Common myeloid progenitor, CD34-positive (primary cell): ENCODE data around the gene CHMP1B.

ENCODE experiments used
- CTCF ChIA-PET: fragments of 350-600 bp; sonication (Branson Sonifier 250); formaldehyde crosslinking; loops from one replicate; lab custom pipeline; 2021; ENCODE audit warnings: antibody characterized with exemption; lab: Charles Lee
- POLR2A ChIA-PET: fragments of 350-600 bp; sonication (Branson Sonifier 250); formaldehyde crosslinking; loops from one replicate; lab custom pipeline; 2021; ENCODE audit warnings: antibody characterized with exemption; lab: Charles Lee
- DNase-seq, 3 donors: peaks; one replicate each; pipeline versions ENCODE4 v3.0.0 to v3.0.0-alpha.2; 2013
- H3K27ac ChIP-seq, 2 experiments: 1 replicate in 1 of 2; 2 replicates in 1 of 2; pipeline ENCODE4 v1.7.0; 2013; ENCODE audit warnings: inconsistent platforms in 2 of 2, low read length in 2 of 2, mild to moderate bottlenecking in 2 of 2, low read depth in 1 of 2, moderate library complexity in 1 of 2; ENCODE audit not compliant: severe bottlenecking in 2 of 2, insufficient read depth in 1 of 2, poor library complexity in 1 of 2
- H3K27me3 ChIP-seq, 5 experiments: replicated peaks in 2 of 5; 1 replicate in 3 of 5; 2 replicates in 2 of 5; pipeline versions ENCODE4 v1.6.1 to v1.7.0; 2013; ENCODE audit warnings: low read length in 4 of 5, mild to moderate bottlenecking in 2 of 5, moderate library complexity in 2 of 5, inconsistent platforms in 1 of 5; ENCODE audit not compliant: insufficient read depth in 5 of 5, control insufficient read depth in 4 of 5
- H3K36me3 ChIP-seq, 4 experiments: 1 replicate in 2 of 4; 2 replicates in 2 of 4; pipeline versions ENCODE4 v1.6.1 to v1.7.0; 2013; ENCODE audit warnings: low read length in 3 of 4, control low read depth in 1 of 4, mild to moderate bottlenecking in 1 of 4; ENCODE audit not compliant: control insufficient read depth in 4 of 4, insufficient read depth in 4 of 4
- H3K4me1 ChIP-seq, 4 experiments: 1 replicate in 3 of 4; 2 replicates in 1 of 4; pipeline versions ENCODE4 v1.6.1 to v1.7.1; 2013; ENCODE audit warnings: low read length in 3 of 4, mild to moderate bottlenecking in 3 of 4, control low read depth in 1 of 4, inconsistent platforms in 1 of 4, moderate library complexity in 1 of 4; ENCODE audit not compliant: control insufficient read depth in 4 of 4, insufficient read depth in 4 of 4; ENCODE audit errors: control extremely low read depth in 1 of 4
- H3K4me3 ChIP-seq, 7 experiments: 1 replicate in 4 of 7; 2 replicates in 3 of 7; pipeline versions ENCODE4 v1.5.1 to v1.7.0; 2013; ENCODE audit warnings: mild to moderate bottlenecking in 7 of 7, low read length in 6 of 7, moderate library complexity in 6 of 7, inconsistent platforms in 2 of 7, low read depth in 2 of 7, control low read depth in 1 of 7; ENCODE audit not compliant: insufficient read depth in 4 of 7, control insufficient read depth in 1 of 7; ENCODE audit errors: extremely low read depth in 1 of 7
- H3K9me3 ChIP-seq, 5 experiments: 1 replicate in 4 of 5; 2 replicates in 1 of 5; pipeline versions ENCODE4 v1.6.1 to v1.7.1; 2013; ENCODE audit warnings: low read length in 4 of 5, mild to moderate bottlenecking in 2 of 5, inconsistent platforms in 1 of 5, low read depth in 1 of 5, moderate library complexity in 1 of 5; ENCODE audit not compliant: control insufficient read depth in 4 of 5, insufficient read depth in 2 of 5; ENCODE audit errors: control extremely low read depth in 1 of 5
- WGBS: methylation state at CpG from one replicate; pipeline ENCODE4 v1.1.5; 2013; ENCODE audit not compliant: insufficient coverage; 5-methylcytosine and 5-hydroxymethylcytosine counted together

Gene CHMP1B

GRCh38 chr18:11839556-11839955 is 11.7 kb upstream of the CHMP1B start:
- ChIA-PET POLR2A (no interaction called here), CTCF (interaction anchor here (0.6 kb wide), 1 partner anchor 60 kb away, joined by 3 read pairs; no protein-coding TSS in a partner anchor)
- Histone ChIP-seq H3K9me3 (no peaks in the 10 kb centered on the region), H3K36me3 (no peaks in the 10 kb centered on the region), H3K4me3 (no peak overlapping the region), H3K4me1 (no peaks in the 10 kb centered on the region), H3K27me3 (no peaks in the 10 kb centered on the region), H3K27ac (no peak overlapping the region)
- no peak for DNase-seq
- WGBS = 92% methylated on average over 4 of the region's 6 CpGs

- H3K27me3 ChIP-seq = no peaks in the 10 kb centered on the region
- WGBS = 58% methylated on average over 5 of the region's 6 CpGs
- ChIA-PET POLR2A (no interaction called here), CTCF (no interaction called here)
- no peak for DNase-seq
- H3K36me3 ChIP-seq = no peaks in the 10 kb centered on the region
- no peaks in the 10 kb centered on the region for H3K4me1 ChIP-seq
- H3K9me3 ChIP-seq = no peaks in the 10 kb centered on the region
- no peak overlapping the region for H3K4me3 ChIP-seq
- H3K27ac ChIP-seq = no peak overlapping the region
These were observed 10.7 kb upstream of the CHMP1B start for GRCh38 chr18:11840493-11840892.

- WGBS = 94% methylated on average over 5 of the region's 5 CpGs
- no peak overlapping the region for H3K4me3 ChIP-seq
- peaks cover 0 to 4% (median 0%) of the 10 kb centered on the region in 4 experiments for H3K4me1 ChIP-seq
- H3K36me3 ChIP-seq = no peaks in the 10 kb centered on the region
- CTCF ChIA-PET = no interaction called here
- no peak overlapping the region for H3K27ac ChIP-seq
- no peak for DNase-seq
- no peaks in the 10 kb centered on the region for H3K27me3 ChIP-seq
- H3K9me3 ChIP-seq = no peaks in the 10 kb centered on the region
- POLR2A ChIA-PET = no interaction called here
These were observed 8.7 kb upstream of the CHMP1B start for GRCh38 chr18:11842562-11842961.

DNA sequence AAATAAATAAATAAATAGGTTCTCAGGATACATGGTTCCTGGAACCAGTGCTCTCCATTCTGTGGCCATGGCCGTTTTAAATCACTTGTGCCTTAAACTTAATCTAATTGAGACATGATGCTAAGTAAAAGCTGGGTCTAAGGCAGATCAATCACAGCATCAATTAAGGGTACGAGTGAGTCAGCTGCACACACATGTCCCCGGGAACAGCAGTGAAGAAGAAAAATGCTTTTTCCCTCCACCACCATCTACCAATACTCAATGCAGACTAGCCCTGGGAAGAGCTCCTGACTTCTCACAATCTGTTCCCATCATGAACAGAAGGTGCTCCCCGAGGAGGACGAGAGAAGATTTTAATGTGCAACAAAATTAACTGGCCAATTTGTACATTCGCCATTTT is 6.8 kb upstream of the CHMP1B start:
- H3K9me3 ChIP-seq = no peaks in the 10 kb centered on the region
- H3K27ac ChIP-seq = no peak overlapping the region
- H3K27me3 ChIP-seq = no peaks in the 10 kb centered on the region
- H3K36me3 ChIP-seq = no peaks in the 10 kb centered on the region
- peaks cover 0 to 12% (median under 1%) of the 10 kb centered on the region in 4 experiments for H3K4me1 ChIP-seq
- H3K4me3 ChIP-seq = no peak overlapping the region
- no peak for DNase-seq
- ChIA-PET CTCF (interaction anchor here (0.6 kb wide), 1 partner anchor 49 kb away, joined by 3 read pairs; no protein-coding TSS in a partner anchor), POLR2A (no interaction called here)
- WGBS = 100% methylated on average over 4 of the region's 6 CpGs

DNA sequence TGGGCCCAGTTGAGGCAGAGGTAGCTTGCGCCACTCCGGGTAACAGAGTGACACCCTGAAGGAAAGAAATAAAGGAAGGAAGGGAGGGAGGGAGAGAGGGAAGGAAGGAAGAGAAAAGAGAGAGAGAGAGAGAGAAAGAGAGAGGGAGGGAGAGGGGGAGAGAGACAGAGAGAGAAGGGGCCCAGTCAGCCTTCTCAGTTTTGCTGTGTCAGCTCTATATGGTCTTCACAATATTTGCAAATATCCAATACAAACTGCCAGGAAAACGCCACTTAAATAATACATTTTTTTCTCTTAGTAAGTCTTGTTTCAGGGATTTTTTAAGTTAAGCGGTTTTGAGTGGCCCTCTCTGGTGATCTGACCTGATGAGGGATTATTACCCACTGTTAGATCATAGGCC is 5.6 kb upstream of the CHMP1B start:
- no peak overlapping the region for H3K27ac ChIP-seq
- H3K36me3 ChIP-seq = no peaks in the 10 kb centered on the region
- H3K4me1 ChIP-seq = peaks cover 5 to 24% (median 11%) of the 10 kb centered on the region in 4 experiments
- POLR2A ChIA-PET = no interaction called here
- CTCF ChIA-PET = no interaction called here
- H3K27me3 ChIP-seq = no peaks in the 10 kb centered on the region
- H3K4me3 ChIP-seq = no peak overlapping the region
- 100% methylated on average over 1 of the region's 4 CpGs for WGBS
- H3K9me3 ChIP-seq = no peaks in the 10 kb centered on the region
- DNase-seq = no peak

DNA sequence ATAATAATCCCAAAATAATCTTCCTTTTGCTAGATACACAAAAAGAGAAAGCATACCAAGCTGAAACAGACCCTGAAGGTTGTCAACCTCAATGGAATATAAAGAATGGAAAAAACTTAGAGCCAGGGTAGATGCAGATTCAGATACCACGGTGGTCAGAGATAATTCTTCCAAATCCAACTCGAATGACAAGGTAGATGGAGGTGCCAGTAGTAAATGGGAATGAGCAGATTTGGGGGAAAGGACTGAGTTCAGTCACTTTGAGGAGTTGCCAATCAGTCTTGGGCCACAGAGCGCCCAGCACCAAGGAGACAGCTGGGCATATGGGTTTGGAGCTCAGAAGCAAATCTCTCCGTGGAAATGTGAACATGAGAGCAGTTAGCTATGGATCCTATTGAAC is 3.4 kb upstream of the CHMP1B start:
- Histone ChIP-seq H3K9me3 (no peaks in the 10 kb centered on the region), H3K27me3 (no peaks in the 10 kb centered on the region), H3K4me1 (peaks cover 14 to 37% (median 19%) of the 10 kb centered on the region in 4 experiments), H3K4me3 (no peak overlapping the region), H3K36me3 (no peaks in the 10 kb centered on the region), H3K27ac (no peak overlapping the region)
- POLR2A ChIA-PET = interaction anchor here (0.6 kb wide), 2 partner anchors 69 to 1074 kb away, joined by 4 read pairs; no protein-coding TSS in a partner anchor
- CTCF ChIA-PET = no interaction called here
- DNase-seq = no peak
- 100% methylated on average over 2 of the region's 4 CpGs for WGBS

DNA sequence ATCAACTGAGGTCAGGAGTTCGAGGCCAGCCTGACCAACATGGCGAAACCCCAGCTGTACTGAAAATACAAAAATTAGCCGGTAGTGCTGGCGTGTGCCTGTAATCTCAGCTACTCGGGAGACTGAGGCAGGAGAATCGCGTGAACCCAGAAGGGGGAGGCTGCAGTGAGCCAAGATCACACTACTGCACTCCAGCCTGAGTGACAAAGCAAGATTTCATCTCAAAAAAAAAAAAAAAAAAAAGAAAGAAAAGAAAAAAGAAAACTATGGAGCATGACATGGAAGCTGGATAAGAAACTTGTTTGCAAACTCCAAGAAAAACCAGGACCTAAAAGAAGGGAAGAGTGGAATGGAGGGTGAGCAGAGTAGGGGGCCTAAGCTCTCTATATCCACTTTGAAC is 1.9 kb upstream of the CHMP1B start:
- Histone ChIP-seq H3K36me3 (no peaks in the 10 kb centered on the region), H3K27me3 (no peaks in the 10 kb centered on the region), H3K9me3 (no peaks in the 10 kb centered on the region), H3K27ac (no peak overlapping the region), H3K4me1 (peaks cover 19 to 46% (median 25%) of the 10 kb centered on the region in 4 experiments), H3K4me3 (peak overlapping the region in 1 of 7 experiments; percentile 97)
- ChIA-PET CTCF (no interaction called here), POLR2A (interaction anchor here (0.7 kb wide), 1 partner anchor 32 kb away, joined by 5 read pairs; no protein-coding TSS in a partner anchor)
- WGBS = 100% methylated on average over 2 of the region's 7 CpGs
- no peak for DNase-seq
